COLO668 (cell line): ENCODE results near the gene BRF1.

Experiments used
- DNase-seq: peaks from one replicate; lab custom pipeline; 2025; ENCODE audit not compliant: unreplicated experiment; lab: John Stamatoyannopoulos, UW

The BRF1 gene

GRCh38 chr14:105178069-105178867 lies 122.5 kb downstream of the BRF1 start:
- DNase-seq = peak; percentile 54

DNA sequence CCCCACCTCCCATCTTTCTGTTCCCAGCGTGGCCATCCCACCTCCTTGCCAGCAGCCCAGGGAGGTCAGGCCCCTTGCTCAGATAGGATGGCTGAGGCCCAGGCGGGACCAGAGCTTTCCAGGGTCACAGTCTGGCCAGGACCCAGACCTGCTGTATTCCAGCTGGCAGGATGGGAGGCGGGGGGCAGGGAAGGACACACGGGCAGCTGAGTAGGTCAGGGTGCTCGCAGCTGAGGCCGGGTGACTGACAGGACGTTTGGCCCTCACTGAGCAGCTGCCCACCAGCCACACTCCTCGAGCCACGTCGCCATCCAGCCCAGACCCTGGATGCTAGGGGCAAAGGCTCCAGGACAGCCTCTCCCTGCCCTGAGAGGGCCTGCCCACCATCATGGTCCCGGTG lies 123.7 kb downstream of the BRF1 start:
- no peak for DNase-seq

- peak; percentile 78 for DNase-seq
Observed at GRCh38 chr14:105176513-105176912, 124.3 kb downstream of the BRF1 start.

DNA sequence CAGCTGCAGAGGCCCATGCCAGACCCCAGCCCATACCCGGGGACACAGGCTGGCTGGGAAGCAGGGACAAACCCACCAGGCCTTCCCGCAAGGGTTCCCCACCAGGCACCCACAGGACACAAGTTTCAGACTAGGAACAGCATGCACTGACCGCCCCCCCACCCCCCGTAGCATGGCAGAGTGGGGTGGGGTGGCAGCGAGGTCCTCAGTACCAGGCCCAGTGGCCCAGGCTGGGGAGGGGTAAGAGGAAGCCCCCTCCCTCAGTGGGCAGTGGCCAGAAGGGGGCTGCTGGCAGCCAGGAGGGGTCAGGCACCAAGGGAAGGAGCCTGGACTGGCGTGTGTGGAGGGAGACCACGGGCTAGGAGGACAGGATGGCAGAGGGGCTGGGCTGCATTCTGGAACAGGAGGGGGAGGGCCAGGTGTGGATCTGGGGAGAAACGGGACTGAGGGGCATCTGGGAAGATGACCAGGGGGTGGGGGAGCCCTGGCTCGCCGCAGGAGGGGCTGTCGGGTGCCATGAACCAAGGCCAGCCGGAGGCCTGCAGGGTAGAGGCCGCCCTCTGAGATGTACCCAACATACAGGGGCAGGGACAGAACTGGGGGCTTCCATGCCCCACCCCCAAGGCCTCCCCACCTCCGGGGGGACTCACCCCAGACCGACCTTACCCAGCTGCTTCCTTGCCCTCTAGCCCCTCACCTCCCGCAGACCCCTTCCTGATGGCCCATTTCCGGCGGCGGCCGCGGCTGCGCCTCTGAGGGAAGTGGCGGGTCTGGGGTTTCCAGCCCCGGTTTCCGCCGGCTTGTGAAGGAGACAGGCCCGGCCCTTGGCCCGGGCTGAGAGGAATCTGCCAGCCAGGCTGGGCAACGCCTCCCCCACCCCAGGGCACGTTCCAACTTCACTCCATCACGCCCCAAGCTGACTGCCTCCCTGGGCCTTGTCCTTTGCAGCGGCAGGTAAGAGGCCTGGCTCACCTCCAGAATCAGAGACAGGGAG lies 126.6 kb downstream of the BRF1 start:
- DNase-seq = peak; percentile 45

DNA sequence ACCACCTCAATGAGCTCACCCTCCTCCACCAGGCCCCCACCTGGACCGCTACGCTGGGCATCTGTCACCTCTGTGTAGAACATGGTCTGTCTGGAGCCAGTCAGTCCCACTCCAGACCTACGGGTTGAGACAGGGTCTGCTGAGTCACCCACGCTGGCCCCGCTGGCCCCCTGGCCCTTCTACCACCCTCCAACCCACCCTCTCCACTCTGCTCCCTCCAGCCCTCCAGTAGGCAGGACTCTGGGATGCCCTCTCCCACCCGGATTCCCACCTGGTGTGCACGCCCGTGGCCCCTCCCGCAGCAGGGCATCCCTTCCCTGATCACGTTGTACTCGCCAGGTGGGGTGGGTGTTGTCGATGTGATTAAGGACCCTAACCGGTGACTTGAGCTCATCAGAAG lies 127.7 kb downstream of the BRF1 start:
- peak; percentile 30 for DNase-seq

DNA sequence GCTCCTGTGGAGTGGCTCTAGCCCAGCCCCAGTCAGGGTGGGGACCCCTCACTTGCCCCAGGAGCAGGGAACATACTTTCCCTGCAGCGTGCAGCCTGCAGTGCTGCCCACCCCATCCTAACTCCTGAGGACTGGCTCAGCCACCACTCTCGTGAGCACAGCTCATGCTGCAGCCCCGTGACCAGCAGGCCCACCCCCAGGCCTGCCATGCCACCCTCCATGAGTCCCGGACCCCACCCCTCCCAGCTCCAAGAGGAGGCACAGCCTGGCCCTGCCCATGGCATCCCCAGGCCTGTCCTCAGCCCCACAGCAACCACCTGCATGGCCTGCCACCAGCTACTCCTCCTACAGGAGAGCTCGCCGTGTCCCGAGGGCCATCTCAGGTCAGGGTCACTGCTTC lies 128.3 kb downstream of the BRF1 start:
- DNase-seq = no peak

DNA sequence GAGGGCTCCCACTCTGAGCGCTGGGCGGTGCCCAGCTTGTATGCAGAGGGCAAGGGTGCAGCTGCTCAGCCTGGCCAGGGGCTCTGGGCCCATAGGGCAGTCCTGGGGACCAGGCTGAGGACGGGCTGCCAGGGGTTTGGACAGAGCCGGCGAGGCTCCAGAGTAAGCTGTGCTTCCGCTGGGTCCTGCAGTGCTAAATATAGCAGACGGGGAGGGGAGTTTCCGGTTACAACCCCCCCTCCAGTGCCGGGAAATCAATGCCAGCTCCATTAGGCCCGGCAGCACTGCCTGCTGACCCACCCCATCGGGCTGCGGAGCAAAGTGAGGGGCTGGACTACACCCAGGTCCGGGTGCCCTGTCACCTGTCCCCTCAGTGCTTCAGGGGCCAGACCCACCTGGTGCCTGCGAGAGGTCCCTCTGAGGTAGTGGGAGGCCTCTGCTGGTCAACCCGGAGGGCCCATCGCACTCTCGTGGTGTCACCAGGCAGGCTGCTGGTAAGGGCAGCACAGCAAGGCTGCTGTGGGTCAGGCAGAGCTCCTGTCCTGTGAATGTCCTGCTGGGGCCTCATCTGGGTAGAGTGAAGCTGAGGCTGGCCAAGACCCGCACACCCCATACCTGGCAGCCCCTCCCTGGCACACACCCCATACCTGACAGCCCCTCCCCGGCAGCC lies 129.7 kb downstream of the BRF1 start:
- peak; percentile 90 for DNase-seq

- peak; percentile 86 for DNase-seq
Observed at GRCh38 chr14:105169776-105170655, 130.8 kb downstream of the BRF1 start.

DNA sequence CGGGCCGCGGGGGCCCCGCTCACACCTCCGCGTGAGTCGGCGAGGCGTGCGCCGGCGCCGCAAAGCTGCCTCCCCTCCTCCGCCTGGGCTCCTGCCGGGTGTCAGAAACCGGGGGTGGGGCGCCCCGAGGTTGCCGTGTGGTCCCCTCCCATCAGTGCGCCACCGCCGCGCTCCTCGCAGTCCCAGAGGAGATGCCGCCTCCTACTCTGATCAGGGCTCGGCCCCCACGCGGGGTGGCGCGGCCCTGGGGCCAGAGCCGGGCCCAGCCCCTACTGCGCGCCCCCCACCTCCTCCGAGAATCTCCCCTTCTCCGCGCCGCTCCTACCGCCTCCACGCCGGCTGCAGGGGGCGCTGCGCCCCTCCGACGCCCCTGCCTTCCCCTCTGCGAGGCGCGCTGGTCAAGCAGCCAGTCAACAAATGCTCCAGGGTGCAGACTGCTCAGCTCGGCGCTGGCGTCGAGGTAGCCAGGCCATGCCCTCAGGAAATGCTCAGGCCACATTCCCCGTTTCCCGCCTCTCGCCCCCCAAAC lies 131.8 kb downstream of the BRF1 start:
- peak; percentile 88 for DNase-seq

GRCh38 chr14:105168496-105168978 lies 132.3 kb downstream of the BRF1 start, which contains the start of gene JAG2:
TSS of gene JAG2 (minus strand) at chr14:105168776. CDS start at chr14:105168420, 356 bp downstream.
- DNase-seq = peak; percentile 89

DNA sequence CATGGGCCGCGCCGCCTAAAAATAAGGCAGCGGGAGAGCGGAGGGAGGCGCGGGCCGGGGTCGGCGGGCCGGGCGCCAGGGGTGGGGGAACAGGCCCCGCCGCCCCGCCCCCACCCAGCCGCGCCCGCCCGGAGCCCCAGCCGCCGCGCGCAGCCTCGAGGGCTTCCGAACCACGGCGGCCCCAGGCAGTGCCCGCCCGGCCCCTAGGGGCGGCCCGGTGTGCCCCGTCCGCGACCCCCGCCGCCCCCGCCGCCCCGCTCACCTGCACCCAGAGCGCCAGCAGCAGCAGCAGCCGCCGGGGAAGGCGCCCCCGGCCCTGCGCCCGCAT lies 132.7 kb downstream of the BRF1 start:
- peak; percentile 76 for DNase-seq

GRCh38 chr14:105167303-105168092 lies 133.3 kb downstream of the BRF1 start:
- peak; percentile 85 for DNase-seq

- DNase-seq = peak; percentile 74
Observed at GRCh38 chr14:105166571-105167302, 134.1 kb downstream of the BRF1 start.

DNA sequence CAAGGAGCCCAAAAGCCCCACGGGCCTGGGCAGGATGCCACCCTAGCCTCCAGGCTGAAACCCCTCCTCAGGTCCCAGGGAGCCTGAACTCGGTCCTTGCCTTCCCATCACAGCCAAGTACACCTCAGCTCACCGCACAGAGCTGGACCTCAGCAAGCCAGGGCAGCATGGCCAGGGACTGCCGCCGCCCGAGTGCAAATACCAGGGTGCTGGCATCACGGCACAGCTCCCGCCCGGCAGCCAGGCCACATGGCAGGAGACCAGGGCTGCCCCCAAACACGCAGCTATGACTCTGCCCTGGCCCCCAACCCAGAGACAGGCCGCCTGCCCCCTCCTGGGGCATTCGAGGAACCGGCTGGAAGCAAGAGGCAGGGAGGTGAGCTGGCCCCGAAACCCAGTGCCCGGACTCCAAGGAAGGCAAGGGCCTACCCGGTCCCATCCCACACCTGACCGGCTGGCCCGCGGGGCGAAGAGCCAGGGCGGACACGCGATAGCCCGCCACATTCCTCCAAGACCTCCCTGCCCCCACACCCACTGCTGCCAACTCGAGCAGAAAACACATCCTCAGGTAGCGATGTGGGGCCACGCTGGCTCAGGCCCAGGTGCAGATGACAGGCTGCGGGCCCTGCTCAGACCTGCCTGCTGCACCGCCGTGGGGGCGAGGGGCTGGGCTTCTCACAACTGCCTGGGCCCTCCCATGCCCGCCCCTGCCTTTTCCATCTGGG lies 134.9 kb downstream of the BRF1 start:
- DNase-seq = peak; percentile 68

GRCh38 chr14:105165134-105165704 lies 135.6 kb downstream of the BRF1 start:
- peak; percentile 97 for DNase-seq

- DNase-seq = peak; percentile 92
Observed at GRCh38 chr14:105163040-105163742, 137.6 kb downstream of the BRF1 start.

- DNase-seq = no peak
Observed at GRCh38 chr14:105162669-105162979, 138.2 kb downstream of the BRF1 start.
